Trophoblast cell (in vitro differentiated cells and primary cell): Measurements from ENCODE around the gene TXNDC2.

ENCODE experiments used
- DNase-seq, 2 donors: peaks; one replicate each; pipeline ENCODE4 v3.0.0-alpha.2; 2016
- H2AFZ ChIP-seq: 2 replicates; pipeline ENCODE4 v1.6.1; 2013; ENCODE audit warnings: low read length, moderate library complexity, mild to moderate bottlenecking; ENCODE audit not compliant: insufficient read depth, poor library complexity
- H2AK5ac ChIP-seq: 2 replicates; pipeline ENCODE4 v1.6.1; 2013; ENCODE audit warnings: mild to moderate bottlenecking, low read length
- H2BK120ac ChIP-seq: 2 replicates; pipeline ENCODE4 v1.6.1; 2013; ENCODE audit warnings: low read length, mild to moderate bottlenecking, moderate library complexity; ENCODE audit not compliant: insufficient read depth, poor library complexity
- H2BK12ac ChIP-seq: 2 replicates; pipeline ENCODE4 v1.6.1; 2013; ENCODE audit warnings: mild to moderate bottlenecking, low read length, moderate library complexity
- H2BK5ac ChIP-seq: 2 replicates; pipeline ENCODE4 v1.6.1; 2013; ENCODE audit warnings: low read length, low read depth, moderate library complexity, mild to moderate bottlenecking; ENCODE audit not compliant: poor library complexity
- H3K14ac ChIP-seq: 2 replicates; pipeline ENCODE4 v1.6.1; 2013; ENCODE audit warnings: mild to moderate bottlenecking, low read length
- H3K18ac ChIP-seq: 2 replicates; pipeline ENCODE4 v1.6.1; 2013; ENCODE audit warnings: mild to moderate bottlenecking, low read length
- H3K23ac ChIP-seq: 2 replicates; pipeline ENCODE4 v1.6.1; 2013; ENCODE audit warnings: low read length
- H3K27ac ChIP-seq: 2 replicates; pipeline ENCODE4 v1.5.1; 2013; ENCODE audit warnings: low read depth, mild to moderate bottlenecking, inconsistent platforms, low read length, moderate library complexity
- H3K27me3 ChIP-seq: 2 replicates; pipeline ENCODE4 v1.6.1; 2013; ENCODE audit warnings: inconsistent platforms, mild to moderate bottlenecking, low read length, moderate library complexity; ENCODE audit not compliant: insufficient read depth
- H3K36me3 ChIP-seq, 2 experiments: 1 replicate in 1 of 2; 2 replicates in 1 of 2; pipeline ENCODE4 v1.6.1; 2013; ENCODE audit warnings: low read length in 2 of 2, mild to moderate bottlenecking in 2 of 2, moderate library complexity in 1 of 2; ENCODE audit not compliant: insufficient read depth in 2 of 2, control insufficient read depth in 1 of 2
- H3K4ac ChIP-seq: 2 replicates; pipeline ENCODE4 v1.6.1; 2013; ENCODE audit warnings: low read depth, mild to moderate bottlenecking, low read length, moderate library complexity
- H3K4me1 ChIP-seq, 2 experiments: 1 replicate in 1 of 2; 2 replicates in 1 of 2; pipeline ENCODE4 v1.6.1; 2013; ENCODE audit warnings: low read length in 2 of 2, mild to moderate bottlenecking in 2 of 2, moderate library complexity in 1 of 2; ENCODE audit not compliant: insufficient read depth in 2 of 2, control insufficient read depth in 1 of 2
- H3K4me2 ChIP-seq: 2 replicates; pipeline ENCODE4 v1.6.1; 2013; ENCODE audit warnings: inconsistent platforms, mild to moderate bottlenecking, low read length, moderate library complexity
- H3K4me3 ChIP-seq: 2 replicates; pipeline ENCODE4 v1.5.1; 2013; ENCODE audit warnings: mild to moderate bottlenecking, low read depth, low read length, inconsistent platforms
- H3K79me1 ChIP-seq: one replicate; pipeline ENCODE4 v1.6.1; 2013; ENCODE audit warnings: low read length
- H3K79me2 ChIP-seq: 2 replicates; pipeline ENCODE4 v1.6.1; 2013; ENCODE audit warnings: low read length, mild to moderate bottlenecking; ENCODE audit not compliant: control insufficient read depth, insufficient read depth, poor library complexity
- H3K9ac ChIP-seq: 2 replicates; pipeline ENCODE4 v1.6.1; 2013; ENCODE audit warnings: mild to moderate bottlenecking, low read length
- H3K9me3 ChIP-seq: 2 replicates; pipeline ENCODE4 v1.6.1; 2013; ENCODE audit warnings: low read depth, mild to moderate bottlenecking, control low read depth, inconsistent platforms, low read length; ENCODE audit not compliant: insufficient read depth
- H4K12ac ChIP-seq: 2 replicates; pipeline ENCODE4 v1.6.1; 2013; ENCODE audit warnings: low read depth, mild to moderate bottlenecking, low read length, moderate library complexity
- H4K8ac ChIP-seq: 2 replicates; pipeline ENCODE4 v1.6.1; 2013; ENCODE audit warnings: low read depth, mild to moderate bottlenecking, low read length, moderate library complexity
- H4K91ac ChIP-seq: one replicate; pipeline ENCODE4 v1.6.1; 2013; ENCODE audit warnings: low read depth, mild to moderate bottlenecking, low read length, moderate library complexity
- whole genome bisulfite sequencing: extraction: QIAGEN DNeasy Blood & Tissue Kit; methylation state at CpG from one replicate; pipeline ENCODE4 v1.1.7; 2013; ENCODE audit warnings: missing lambda C conversion rate; ENCODE audit not compliant: insufficient read length, insufficient coverage; ENCODE audit errors: extremely low coverage; 5-methylcytosine and 5-hydroxymethylcytosine counted together

The TXNDC2 gene

GRCh38 chr18:9861157-9861556 lies 24.6 kb upstream of the TXNDC2 start:
- Histone ChIP-seq H3K18ac (no peak overlapping the region), H3K79me1 (no peaks in the 10 kb centered on the region), H4K12ac (no peak overlapping the region), H2BK12ac (no peak overlapping the region), H2BK120ac (no peak overlapping the region), H3K4me1 (peaks cover 0 to 1% of the 10 kb centered on the region in 2 experiments), H3K9me3 (peaks cover 8% of the 10 kb centered on the region), H2AFZ (no peak overlapping the region), H3K27ac (no peak overlapping the region), H2BK5ac (no peak overlapping the region), H3K79me2 (no peaks in the 10 kb centered on the region), H3K36me3 (peaks cover 12 to 39% of the 10 kb centered on the region in 2 experiments), H3K4me2 (no peak overlapping the region), H4K91ac (no peak overlapping the region), H3K4me3 (no peak overlapping the region), H3K14ac (no peak overlapping the region), H3K4ac (no peak overlapping the region), H3K27me3 (no peaks in the 10 kb centered on the region), H4K8ac (no peak overlapping the region), H3K9ac (no peak overlapping the region), H2AK5ac (no peak overlapping the region), H3K23ac (no peak overlapping the region)
- DNase-seq = no peak

GRCh38 chr18:9861933-9862332 lies 23.8 kb upstream of the TXNDC2 start:
- Histone ChIP-seq H4K12ac (no peak overlapping the region), H3K4me3 (no peak overlapping the region), H2AFZ (no peak overlapping the region), H3K4me2 (no peak overlapping the region), H3K36me3 (peaks cover 12 to 39% of the 10 kb centered on the region in 2 experiments), H2AK5ac (no peak overlapping the region), H3K18ac (no peak overlapping the region), H4K8ac (no peak overlapping the region), H2BK12ac (no peak overlapping the region), H3K14ac (no peak overlapping the region), H3K27me3 (no peaks in the 10 kb centered on the region), H2BK120ac (no peak overlapping the region), H3K4me1 (peaks cover 0 to 7% of the 10 kb centered on the region in 2 experiments), H3K9me3 (peaks cover 13% of the 10 kb centered on the region), H3K79me1 (no peaks in the 10 kb centered on the region), H4K91ac (no peak overlapping the region), H3K4ac (no peak overlapping the region), H3K9ac (no peak overlapping the region), H2BK5ac (no peak overlapping the region), H3K79me2 (no peaks in the 10 kb centered on the region), H3K27ac (no peak overlapping the region), H3K23ac (no peak overlapping the region)
- no CpG with 5 or more reads among the region's 4 CpGs for WGBS
- DNase-seq = no peak

- no peak overlapping the region for H3K18ac ChIP-seq
- H3K79me2 ChIP-seq = no peaks in the 10 kb centered on the region
- H3K36me3 ChIP-seq = peaks cover 12 to 39% of the 10 kb centered on the region in 2 experiments
- H4K12ac ChIP-seq = no peak overlapping the region
- DNase-seq = no peak
- no peaks in the 10 kb centered on the region for H3K27me3 ChIP-seq
- H4K8ac ChIP-seq = no peak overlapping the region
- no peak overlapping the region for H3K4ac ChIP-seq
- no peak overlapping the region for H2BK12ac ChIP-seq
- H3K79me1 ChIP-seq = no peaks in the 10 kb centered on the region
- no peak overlapping the region for H2AFZ ChIP-seq
- H2AK5ac ChIP-seq = no peak overlapping the region
- no peak overlapping the region for H2BK5ac ChIP-seq
- H3K9ac ChIP-seq = no peak overlapping the region
- H2BK120ac ChIP-seq = no peak overlapping the region
- no peak overlapping the region for H3K14ac ChIP-seq
- H3K4me3 ChIP-seq = no peak overlapping the region
- no peak overlapping the region for H4K91ac ChIP-seq
- peaks cover 13% of the 10 kb centered on the region for H3K9me3 ChIP-seq
- WGBS = no CpG with 5 or more reads among the region's 3 CpGs
- no peak overlapping the region for H3K27ac ChIP-seq
- H3K23ac ChIP-seq = no peak overlapping the region
- H3K4me2 ChIP-seq = no peak overlapping the region
- H3K4me1 ChIP-seq = peaks cover 0 to 10% of the 10 kb centered on the region in 2 experiments
Measured at GRCh38 chr18:9862686-9863085, 23.1 kb upstream of the TXNDC2 start.

DNA sequence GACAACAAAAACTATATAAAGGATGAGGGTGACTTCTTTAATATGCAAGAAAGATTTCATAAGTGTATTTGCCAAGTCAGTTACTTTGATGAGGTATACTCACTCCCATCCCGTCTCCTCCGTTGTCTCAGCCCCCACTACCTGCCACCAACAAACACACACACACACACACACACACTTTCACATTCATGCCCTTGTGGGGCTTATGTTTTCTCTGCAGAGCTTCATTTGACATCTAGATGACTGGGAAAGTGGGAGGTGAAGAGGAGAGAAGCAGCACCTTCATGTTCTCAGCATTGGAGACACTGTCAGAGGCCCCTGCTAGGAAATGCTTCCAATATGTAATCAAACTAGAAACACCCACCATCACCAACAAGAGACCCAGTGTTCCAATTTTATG lies 22.5 kb upstream of the TXNDC2 start:
- no peak overlapping the region for H3K9ac ChIP-seq
- no peak overlapping the region for H2BK12ac ChIP-seq
- no peak overlapping the region for H2BK120ac ChIP-seq
- peaks cover 13% of the 10 kb centered on the region for H3K9me3 ChIP-seq
- peaks cover 0 to 10% of the 10 kb centered on the region in 2 experiments for H3K4me1 ChIP-seq
- no peak overlapping the region for H3K4me2 ChIP-seq
- no peak overlapping the region for H3K4me3 ChIP-seq
- no peak overlapping the region for H3K14ac ChIP-seq
- H3K27me3 ChIP-seq = no peaks in the 10 kb centered on the region
- no CpG with 5 or more reads among the region's 2 CpGs for WGBS
- peaks cover 2% of the 10 kb centered on the region for H3K79me1 ChIP-seq
- no peak overlapping the region for H3K27ac ChIP-seq
- no peak overlapping the region for H3K4ac ChIP-seq
- H3K36me3 ChIP-seq = peaks cover 12 to 39% of the 10 kb centered on the region in 2 experiments
- H2BK5ac ChIP-seq = no peak overlapping the region
- no peak overlapping the region for H2AFZ ChIP-seq
- H3K23ac ChIP-seq = no peak overlapping the region
- H2AK5ac ChIP-seq = no peak overlapping the region
- H4K91ac ChIP-seq = no peak overlapping the region
- no peak overlapping the region for H3K18ac ChIP-seq
- no peak overlapping the region for H4K12ac ChIP-seq
- no peak for DNase-seq
- no peaks in the 10 kb centered on the region for H3K79me2 ChIP-seq
- H4K8ac ChIP-seq = no peak overlapping the region
